Hair follicle dermal papilla cell (primary cell): ENCODE data around the gene AFG1L. TPM values are rescaled to one million over a fixed set of nuclear protein-coding genes. Genes with fewer than 3 reads are reported as not detected.

ENCODE experiments used
- small RNA-seq: library from RNA; depleted of rRNA; stranded (forward); fragments of <200 nt; gene quantifications from one replicate; pipeline ENCODE3, GENCODE V24; 2012
- total RNA-seq: library from RNA; depleted of rRNA; stranded (reverse); fragments of >200 nt; gene quantifications from 2 replicates; pipeline ENCODE4 v1.2.3, GENCODE V29; 2012

The AFG1L gene
- 3.4 and 5.0 TPM in 2 replicates for total RNA-seq

DNA sequence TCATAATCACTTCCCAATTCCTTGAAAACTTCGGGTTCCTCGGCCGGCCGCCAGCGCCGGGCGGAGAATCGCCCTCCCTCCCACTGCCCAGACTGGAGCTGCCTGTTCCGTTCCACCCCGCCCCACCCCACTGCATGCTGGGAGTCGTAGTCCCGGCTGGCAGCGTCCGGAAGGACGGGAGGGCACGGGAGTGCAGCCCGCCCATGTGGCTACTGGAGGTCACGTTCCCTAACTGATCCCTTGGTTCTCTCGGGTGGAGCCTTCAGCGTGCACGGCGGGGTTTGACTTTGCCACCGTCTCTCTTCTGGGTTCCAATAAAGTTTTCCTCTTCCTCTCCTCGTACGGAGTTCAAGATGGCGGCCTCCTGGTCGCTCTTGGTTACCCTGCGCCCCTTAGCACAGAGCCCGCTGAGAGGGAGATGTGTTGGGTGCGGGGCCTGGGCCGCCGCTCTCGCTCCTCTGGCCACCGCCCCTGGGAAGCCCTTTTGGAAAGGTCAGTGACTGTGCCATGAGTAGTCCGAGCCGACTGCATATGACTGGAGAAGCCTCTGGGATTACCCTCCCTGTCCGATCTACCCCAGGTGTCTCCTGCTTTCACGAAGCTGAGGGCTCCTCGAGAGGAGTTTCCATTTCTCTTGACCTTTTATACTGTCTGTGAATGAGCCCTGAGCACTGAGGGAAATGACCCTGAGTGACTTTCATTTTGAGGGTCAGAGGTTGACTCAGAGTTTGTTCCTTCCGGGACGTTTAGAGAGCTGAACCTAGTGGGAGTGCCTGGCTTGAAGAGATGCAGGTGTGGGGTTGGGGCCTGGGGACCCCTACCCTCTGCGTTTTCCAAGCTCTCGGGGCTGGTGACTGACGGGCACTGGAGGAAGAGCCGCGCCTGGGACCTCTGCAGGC lies at the start of gene AFG1L:
Gene AFG1L (plus strand): TSS at position 328 of the 899 bp plus-strand sequence. CDS start 26 bp downstream, at position 354.

GRCh38 chr6:108260809-108261569 lies 33.9 kb upstream of the AFG1L start, which contains the start of gene SNX3:
SNX3 (minus strand) TSS chr6:108261040; CDS start chr6:108260921, 119 bp downstream.

DNA sequence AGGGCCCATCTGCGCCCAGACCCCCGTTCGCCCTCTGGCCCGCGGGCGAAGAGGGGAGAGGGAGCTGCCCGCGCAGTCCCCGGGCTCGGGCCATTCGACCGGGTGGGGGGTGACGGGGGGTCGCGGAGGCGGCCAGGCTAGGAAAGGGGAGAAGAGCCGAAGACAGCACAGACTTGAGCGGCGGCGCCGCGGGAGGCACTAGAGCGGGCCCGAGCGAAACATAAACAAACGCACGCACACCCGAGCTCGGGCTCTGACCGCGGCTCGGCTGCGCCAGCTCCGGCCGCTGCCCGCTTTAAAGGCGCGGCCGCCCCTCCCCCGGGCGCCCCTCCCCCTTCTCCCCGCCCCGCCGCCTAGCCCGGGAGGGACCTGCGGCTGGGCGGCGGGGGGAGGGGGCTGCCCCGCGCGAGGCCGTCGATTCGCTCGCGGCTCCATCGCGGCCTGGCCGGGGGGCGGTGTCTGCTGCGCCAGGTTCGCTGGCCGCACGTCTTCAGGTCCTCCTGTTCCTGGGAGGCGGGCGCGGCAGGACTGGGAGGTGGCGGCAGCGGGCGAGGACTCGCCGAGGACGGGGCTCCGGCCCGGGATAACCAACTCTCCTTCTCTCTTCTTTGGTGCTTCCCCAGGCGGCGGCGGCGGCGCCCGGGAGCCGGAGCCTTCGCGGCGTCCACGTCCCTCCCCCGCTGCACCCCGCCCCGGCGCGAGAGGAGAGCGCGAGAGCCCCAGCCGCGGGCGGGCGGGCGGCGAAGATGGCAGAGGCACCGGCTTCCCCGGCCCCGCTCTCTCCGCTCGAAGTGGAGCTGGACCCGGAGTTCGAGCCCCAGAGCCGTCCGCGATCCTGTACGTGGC lies 265.8 kb downstream of the AFG1L start, which contains the start of gene FOXO3:
Gene FOXO3 (plus strand): TSS at position 455 of the 846 bp plus-strand sequence. CDS start 292 bp downstream, at position 747.

Small RNAs within 50 kb of the gene (small RNA-seq; reads per million reads assigned to genes)
- gene AL356121.1 = not detected
- not detected for gene AL391646.1
- gene RNA5SP212 = not detected
- 0.16 reads per million for gene RNU6-1144P
- not detected for gene RNU6-770P
- not detected for gene Z98742.2

Other genes with a start within 250 kb of the AFG1L start
- gene OSTM1, start 220.3 kb upstream of the AFG1L start, total RNA-seq = 30.3 and 46.0 TPM in 2 replicates
- not detected in 2 replicates for gene NR2E1, start 129.0 kb upstream of the AFG1L start, total RNA-seq
- gene SNX3, start 34.0 kb upstream of the AFG1L start, total RNA-seq = 121 and 133 TPM in 2 replicates